Measurements from ENCODE around the gene ZFP36L1. TPM values are rescaled to one million over a fixed set of nuclear protein-coding genes. Genes with fewer than 3 reads are reported as not detected.

The ZFP36L1 gene
- total and polyA plus RNA-seq, 9 donors: 336 to 1,074 (median 626) TPM

DNA sequence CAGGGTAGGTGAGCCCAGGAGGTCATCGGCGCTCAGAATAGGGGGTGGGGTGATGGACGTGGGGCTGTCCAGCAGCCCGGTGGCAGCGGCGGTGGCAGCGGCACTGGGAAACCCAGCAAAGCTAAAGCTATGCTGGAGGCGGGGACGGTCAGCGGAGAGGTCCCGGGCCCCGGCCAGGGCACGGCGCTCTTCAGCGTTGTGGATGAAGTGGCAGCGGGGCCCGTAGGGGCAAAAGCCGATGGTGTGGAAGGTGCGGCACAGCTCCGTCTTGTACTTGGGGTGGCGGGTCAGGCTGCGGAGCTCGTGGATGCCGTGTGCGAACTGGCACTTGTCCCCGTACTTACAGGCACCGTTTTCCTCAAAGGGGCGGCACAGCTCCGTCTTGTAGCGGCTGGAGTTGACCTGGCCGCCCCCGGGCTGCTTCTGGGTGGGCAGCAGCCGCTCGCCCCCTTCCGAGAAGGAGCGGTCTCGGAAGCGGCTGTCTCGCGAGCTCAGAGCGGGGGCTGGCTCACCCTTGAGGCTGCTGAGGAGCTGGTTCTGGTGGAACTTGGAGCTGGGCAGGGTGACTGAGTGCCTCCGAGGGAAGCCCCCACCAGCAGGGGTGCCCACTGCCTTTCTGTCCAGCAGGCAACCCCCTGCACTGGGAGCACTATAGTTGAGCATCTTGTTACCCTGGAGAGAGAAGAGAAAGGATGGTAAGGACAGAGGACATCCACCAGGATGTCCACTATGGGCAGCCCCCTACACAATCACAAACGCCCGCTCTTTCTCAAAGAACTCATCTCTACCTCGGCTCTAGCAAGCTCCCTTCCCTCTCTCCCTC, 2.8 kb downstream of the ZFP36L1 start:
- DNase-seq: peak in 2 of 5 donors; percentile 38 to 64

DNA sequence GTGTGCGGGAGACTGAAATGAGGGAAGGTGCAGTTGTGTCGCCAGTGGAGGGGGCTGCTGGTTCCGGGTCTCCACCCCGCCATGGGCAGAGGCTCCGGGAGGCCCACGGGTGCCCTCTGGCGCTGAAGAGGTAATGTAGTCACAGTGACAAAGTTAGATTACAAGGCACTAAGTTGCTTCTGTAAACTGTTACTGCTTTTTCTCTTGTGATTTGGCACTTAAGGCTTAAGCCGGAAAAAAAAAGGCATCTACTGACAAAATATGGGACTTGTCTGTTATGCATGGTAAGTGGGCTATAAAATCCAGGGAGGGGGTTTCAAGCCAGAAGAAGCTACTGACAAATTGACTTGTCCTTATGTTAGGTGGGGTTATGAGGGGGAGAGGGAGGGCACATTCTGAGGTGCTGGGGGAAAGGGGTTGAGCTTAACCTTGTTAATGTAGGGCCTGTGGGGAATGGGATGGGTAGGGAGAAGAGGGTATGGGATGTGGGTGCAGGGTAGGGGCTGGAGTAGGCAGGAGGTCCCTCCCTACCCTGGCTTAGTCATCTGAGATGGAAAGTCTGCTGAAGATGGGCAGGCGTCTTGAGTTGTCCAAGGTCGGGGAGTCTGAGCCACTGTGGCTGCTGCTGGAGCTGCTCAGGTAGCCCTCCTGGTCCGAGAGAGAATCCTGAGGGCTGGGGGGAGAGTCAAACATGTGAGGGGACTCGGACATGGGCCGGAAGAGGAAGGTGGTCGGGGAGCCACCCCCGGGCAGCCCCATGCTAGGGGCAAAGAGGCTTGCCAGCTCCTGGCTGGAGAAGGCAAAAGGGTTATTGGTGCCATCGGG, 3.7 kb downstream of the ZFP36L1 start:
- peak; percentile 65 to 88 (median 82) for DNase-seq

More for the DNA sequence above, 2.8 kb downstream of the ZFP36L1 start:
- TF ChIP-seq, protein P1, sequence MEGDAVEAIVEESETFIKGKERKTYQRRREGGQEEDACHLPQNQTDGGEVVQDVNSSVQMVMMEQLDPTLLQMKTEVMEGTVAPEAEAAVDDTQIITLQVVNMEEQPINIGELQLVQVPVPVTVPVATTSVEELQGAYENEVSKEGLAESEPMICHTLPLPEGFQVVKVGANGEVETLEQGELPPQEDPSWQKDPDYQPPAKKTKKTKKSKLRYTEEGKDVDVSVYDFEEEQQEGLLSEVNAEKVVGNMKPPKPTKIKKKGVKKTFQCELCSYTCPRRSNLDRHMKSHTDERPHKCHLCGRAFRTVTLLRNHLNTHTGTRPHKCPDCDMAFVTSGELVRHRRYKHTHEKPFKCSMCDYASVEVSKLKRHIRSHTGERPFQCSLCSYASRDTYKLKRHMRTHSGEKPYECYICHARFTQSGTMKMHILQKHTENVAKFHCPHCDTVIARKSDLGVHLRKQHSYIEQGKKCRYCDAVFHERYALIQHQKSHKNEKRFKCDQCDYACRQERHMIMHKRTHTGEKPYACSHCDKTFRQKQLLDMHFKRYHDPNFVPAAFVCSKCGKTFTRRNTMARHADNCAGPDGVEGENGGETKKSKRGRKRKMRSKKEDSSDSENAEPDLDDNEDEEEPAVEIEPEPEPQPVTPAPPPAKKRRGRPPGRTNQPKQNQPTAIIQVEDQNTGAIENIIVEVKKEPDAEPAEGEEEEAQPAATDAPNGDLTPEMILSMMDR (IDR thresholded peaks at IDR 0.05): peak in 1 of 3 donors; percentile 7
- TF ChIP-seq POLR2A (IDR thresholded peaks at IDR 0.05): no peak
- Histone ChIP-seq H3K36me3 (no peaks in the 10 kb centered on the region), H3K4me3 (peak overlapping the region; percentile 85), H3K27me3 (no peaks in the 10 kb centered on the region), H3K9me3 (no peaks in the 10 kb centered on the region), H3K4me1 (ENCODE audit: insufficient read depth) (peaks cover 8% of the 10 kb centered on the region), H3K27ac (peak overlapping the region; percentile 88 to 100)
- WGBS, 3 donors: 1 to 2% (median 1%) methylated on average over 40 to 45 of the region's 45 CpGs
- intact Hi-C loops (cut with DNase I): loop anchor here (2.0 to 10.0 kb wide), 11 partner anchors 105 to 645 kb away; no protein-coding TSS in a partner anchor

DNA sequence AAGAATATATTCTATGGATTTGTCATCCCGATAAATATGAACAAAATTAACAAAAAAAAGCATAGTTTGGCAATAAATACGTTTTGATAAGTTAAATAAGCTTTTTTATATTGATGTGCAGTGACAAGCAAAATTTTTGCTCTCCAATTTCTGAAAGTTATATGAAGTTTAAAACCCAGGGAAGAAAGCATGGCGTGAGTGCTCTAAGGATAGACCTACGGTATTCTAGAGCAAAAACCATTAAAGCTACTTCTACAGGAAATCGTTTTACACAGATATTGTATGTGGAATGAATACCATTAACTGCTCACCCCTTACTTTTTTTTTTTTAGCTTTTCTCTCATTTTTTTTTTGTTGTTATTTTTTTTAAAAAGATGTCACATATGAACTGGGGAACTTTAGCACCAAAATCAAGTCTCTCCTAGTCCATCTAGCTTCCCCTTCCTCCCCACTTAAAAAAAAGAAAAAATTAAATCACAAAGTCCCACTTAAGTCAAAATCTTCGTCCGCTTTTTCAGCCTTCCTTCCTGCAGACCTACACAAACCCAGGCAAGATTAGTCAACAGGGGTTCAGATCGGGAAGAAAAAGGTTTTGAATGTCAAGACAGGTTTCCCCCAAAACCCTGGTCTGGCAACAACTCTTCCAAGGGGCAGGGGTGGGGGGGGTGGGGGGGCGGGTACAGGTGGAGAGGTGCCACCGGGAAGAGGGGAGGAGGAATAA, 4.4 kb downstream of the ZFP36L1 start:
- intact Hi-C loops (cut with DNase I): loop anchor here (5.0 to 10.0 kb wide), 7 partner anchors 104 to 544 kb away; no protein-coding TSS in a partner anchor
- Histone ChIP-seq H3K27me3 (no peaks in the 10 kb centered on the region), H3K9me3 (no peaks in the 10 kb centered on the region), H3K36me3 (no peaks in the 10 kb centered on the region), H3K4me3 (peak overlapping the region; percentile 85), H3K4me1 (ENCODE audit: insufficient read depth) (peaks cover 8% of the 10 kb centered on the region), H3K27ac (peak overlapping the region; percentile 88 to 100)
- no peak for DNase-seq
- 9 to 11% (median 10%) methylated on average over 10 of the region's 10 CpGs for WGBS, 3 donors
- TF ChIP-seq, protein P1 (IDR thresholded peaks at IDR 0.05): no peak
- TF ChIP-seq EP300 (IDR thresholded peaks at IDR 0.05): no peak
- TF ChIP-seq POLR2A (IDR thresholded peaks at IDR 0.05): no peak

More for the DNA sequence above, 3.7 kb downstream of the ZFP36L1 start:
- 0 to 1% (median 1%) methylated on average over 16 of the region's 16 CpGs for WGBS, 3 donors
- Histone ChIP-seq H3K4me3 (peak overlapping the region; percentile 85), H3K9me3 (no peaks in the 10 kb centered on the region), H3K4me1 (ENCODE audit: insufficient read depth) (peaks cover 8% of the 10 kb centered on the region), H3K27me3 (no peaks in the 10 kb centered on the region), H3K27ac (peak overlapping the region; percentile 88 to 100), H3K36me3 (no peaks in the 10 kb centered on the region)
- intact Hi-C loops (cut with DNase I): loop anchor here (5.0 to 10.0 kb wide), 7 partner anchors 104 to 544 kb away; no protein-coding TSS in a partner anchor
- TF ChIP-seq, protein P1 (IDR thresholded peaks at IDR 0.05): peak; percentile 16 to 57 (median 54)
- no peak for TF ChIP-seq POLR2A (IDR thresholded peaks at IDR 0.05)

All from ovary (tissue), 9 donors.